ENCODE results near the gene BBS9. TPM values are rescaled to one million over a fixed set of nuclear protein-coding genes. Genes with fewer than 3 reads are reported as not detected.

BBS9 gene
- total RNA-seq, 1 donor, result 33.3 TPM

- no peak overlapping the region for H3K4me3 ChIP-seq (ENCODE audit: insufficient read depth, low read length)
These were observed 424.7 kb downstream of the BBS9 start for GRCh38 chr7:33554046-33554445.

GRCh38 chr7:33554576-33554975 is 425.2 kb downstream of the BBS9 start:
- Histone ChIP-seq H2AFZ (ENCODE audit: low read length) (no peak overlapping the region), H3K36me3 (ENCODE audit: insufficient read depth, low read length) (no peaks in the 10 kb centered on the region), H3K4me3 (ENCODE audit: insufficient read depth, low read length) (no peak overlapping the region), H4K20me1 (ENCODE audit: insufficient read depth, low read length) (no peaks in the 10 kb centered on the region), H3K27ac (ENCODE audit: low read depth, low read length) (no peak overlapping the region), H3K9me3 (ENCODE audit: low read depth, low read length) (no peaks in the 10 kb centered on the region), H3K4me2 (ENCODE audit: insufficient read depth, low read length) (no peak overlapping the region), H3K79me2 (ENCODE audit: insufficient read depth, low read length) (no peaks in the 10 kb centered on the region), H3K4me1 (ENCODE audit: insufficient read depth, low read length) (no peaks in the 10 kb centered on the region), H3K27me3 (ENCODE audit: insufficient read depth, low read length) (no peaks in the 10 kb centered on the region)
- DNase-seq (ENCODE audit: insufficient read length, low spot score, missing footprints), result no peak
- TF ChIP-seq, protein P1, sequence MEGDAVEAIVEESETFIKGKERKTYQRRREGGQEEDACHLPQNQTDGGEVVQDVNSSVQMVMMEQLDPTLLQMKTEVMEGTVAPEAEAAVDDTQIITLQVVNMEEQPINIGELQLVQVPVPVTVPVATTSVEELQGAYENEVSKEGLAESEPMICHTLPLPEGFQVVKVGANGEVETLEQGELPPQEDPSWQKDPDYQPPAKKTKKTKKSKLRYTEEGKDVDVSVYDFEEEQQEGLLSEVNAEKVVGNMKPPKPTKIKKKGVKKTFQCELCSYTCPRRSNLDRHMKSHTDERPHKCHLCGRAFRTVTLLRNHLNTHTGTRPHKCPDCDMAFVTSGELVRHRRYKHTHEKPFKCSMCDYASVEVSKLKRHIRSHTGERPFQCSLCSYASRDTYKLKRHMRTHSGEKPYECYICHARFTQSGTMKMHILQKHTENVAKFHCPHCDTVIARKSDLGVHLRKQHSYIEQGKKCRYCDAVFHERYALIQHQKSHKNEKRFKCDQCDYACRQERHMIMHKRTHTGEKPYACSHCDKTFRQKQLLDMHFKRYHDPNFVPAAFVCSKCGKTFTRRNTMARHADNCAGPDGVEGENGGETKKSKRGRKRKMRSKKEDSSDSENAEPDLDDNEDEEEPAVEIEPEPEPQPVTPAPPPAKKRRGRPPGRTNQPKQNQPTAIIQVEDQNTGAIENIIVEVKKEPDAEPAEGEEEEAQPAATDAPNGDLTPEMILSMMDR (IDR thresholded peaks at IDR 0.05; ENCODE audit: extremely low read depth, low read depth, low read length), result no peak

More at GRCh38 chr7:33554046-33554445, 424.7 kb downstream of the BBS9 start:
- Histone ChIP-seq H2AFZ (ENCODE audit: low read length) (no peak overlapping the region), H4K20me1 (ENCODE audit: insufficient read depth, low read length) (no peaks in the 10 kb centered on the region), H3K79me2 (ENCODE audit: insufficient read depth, low read length) (no peaks in the 10 kb centered on the region), H3K36me3 (ENCODE audit: insufficient read depth, low read length) (no peaks in the 10 kb centered on the region), H3K27me3 (ENCODE audit: insufficient read depth, low read length) (no peaks in the 10 kb centered on the region), H3K9me3 (ENCODE audit: low read depth, low read length) (no peaks in the 10 kb centered on the region), H3K4me1 (ENCODE audit: insufficient read depth, low read length) (no peaks in the 10 kb centered on the region), H3K4me2 (ENCODE audit: insufficient read depth, low read length) (no peak overlapping the region), H3K27ac (ENCODE audit: low read depth, low read length) (no peak overlapping the region)
- TF ChIP-seq, protein P1 (IDR thresholded peaks at IDR 0.05; ENCODE audit: extremely low read depth, low read depth, low read length), result no peak
- DNase-seq (ENCODE audit: insufficient read length, low spot score, missing footprints), result no peak

GRCh38 chr7:33556472-33556871 is 427.1 kb downstream of the BBS9 start:
- H3K4me2 ChIP-seq (ENCODE audit: insufficient read depth, low read length), result no peak overlapping the region
- TF ChIP-seq, protein P1 (IDR thresholded peaks at IDR 0.05; ENCODE audit: extremely low read depth, low read depth, low read length), result no peak
- no peak for DNase-seq (ENCODE audit: insufficient read length, low spot score, missing footprints)

GRCh38 chr7:33558549-33559323 is 429.4 kb downstream of the BBS9 start:
- H3K9me3 ChIP-seq (ENCODE audit: low read depth, low read length), result no peaks in the 10 kb centered on the region
- no peak overlapping the region for H3K27ac ChIP-seq (ENCODE audit: low read depth, low read length)
- H3K4me2 ChIP-seq (ENCODE audit: insufficient read depth, low read length), result no peak overlapping the region
- H4K20me1 ChIP-seq (ENCODE audit: insufficient read depth, low read length), result no peaks in the 10 kb centered on the region
- no peak overlapping the region for H2AFZ ChIP-seq (ENCODE audit: low read length)
- no peaks in the 10 kb centered on the region for H3K36me3 ChIP-seq (ENCODE audit: insufficient read depth, low read length)
- no peak for DNase-seq (ENCODE audit: insufficient read length, low spot score, missing footprints)
- no peak overlapping the region for H3K4me3 ChIP-seq (ENCODE audit: insufficient read depth, low read length)
- no peaks in the 10 kb centered on the region for H3K27me3 ChIP-seq (ENCODE audit: insufficient read depth, low read length)
- H3K79me2 ChIP-seq (ENCODE audit: insufficient read depth, low read length), result no peaks in the 10 kb centered on the region
- H3K4me1 ChIP-seq (ENCODE audit: insufficient read depth, low read length), result no peaks in the 10 kb centered on the region
- TF ChIP-seq, protein P1 (IDR thresholded peaks at IDR 0.05; ENCODE audit: extremely low read depth, low read depth, low read length), result no peak

More at GRCh38 chr7:33556472-33556871, 427.1 kb downstream of the BBS9 start:
- Histone ChIP-seq H3K27ac (ENCODE audit: low read depth, low read length) (no peak overlapping the region), H3K4me3 (ENCODE audit: insufficient read depth, low read length) (no peak overlapping the region), H3K27me3 (ENCODE audit: insufficient read depth, low read length) (no peaks in the 10 kb centered on the region), H3K9me3 (ENCODE audit: low read depth, low read length) (no peaks in the 10 kb centered on the region), H3K4me1 (ENCODE audit: insufficient read depth, low read length) (no peaks in the 10 kb centered on the region), H3K36me3 (ENCODE audit: insufficient read depth, low read length) (no peaks in the 10 kb centered on the region), H2AFZ (ENCODE audit: low read length) (no peak overlapping the region), H4K20me1 (ENCODE audit: insufficient read depth, low read length) (no peaks in the 10 kb centered on the region), H3K79me2 (ENCODE audit: insufficient read depth, low read length) (no peaks in the 10 kb centered on the region)
